Hematopoietic multipotent progenitor cell treated with erythropoietin and hydrocortisone succinate and interleukin-3 and kit ligand, for 6 days (in vitro differentiated cells): ENCODE data around the gene TK2.
"Not testable (repeated sequence)": the region's sequence is repeated elsewhere in the genome, so short reads cannot be mapped to it uniquely, and the experiment has no call there.

Experiments
- DNase-seq: peaks from one replicate; pipeline ENCODE4 v3.0.0-alpha.2; 2015

Gene TK2

GRCh38 chr16:66572356-66572755 lies 22.4 kb upstream of the TK2 start:
- peak; percentile 83 for DNase-seq

- peak; percentile 59 for DNase-seq
These were observed 20.0 kb upstream of the TK2 start for GRCh38 chr16:66569827-66570405.

GRCh38 chr16:66569131-66569530 lies 19.2 kb upstream of the TK2 start:
- DNase-seq = no peak

GRCh38 chr16:66568355-66568754 lies 18.4 kb upstream of the TK2 start:
- DNase-seq = no peak

GRCh38 chr16:66567270-66567669 lies 17.3 kb upstream of the TK2 start:
- not testable (repeated sequence) for DNase-seq

- DNase-seq = no peak
These were observed 16.4 kb upstream of the TK2 start, which contains the start of gene CMTM1 for GRCh38 chr16:66566051-66566901. CMTM1 (plus strand) TSS chr16:66566439; CDS start chr16:66566514, 75 bp downstream.

GRCh38 chr16:66563574-66564334 lies 13.8 kb upstream of the TK2 start:
- no peak for DNase-seq

GRCh38 chr16:66562986-66563385 lies 13.1 kb upstream of the TK2 start:
- DNase-seq = peak; percentile 89

GRCh38 chr16:66562409-66562808 lies 12.5 kb upstream of the TK2 start:
- peak; percentile 13 for DNase-seq

GRCh38 chr16:66561381-66562080 lies 11.6 kb upstream of the TK2 start:
- no peak for DNase-seq

- DNase-seq = no peak
These were observed 10.2 kb upstream of the TK2 start for GRCh38 chr16:66560107-66560506.

GRCh38 chr16:66554495-66554894 lies 4.6 kb upstream of the TK2 start:
- no peak for DNase-seq

GRCh38 chr16:66554021-66554420 lies 4.1 kb upstream of the TK2 start:
- peak; percentile 16 for DNase-seq

GRCh38 chr16:66553223-66553622 lies 3.3 kb upstream of the TK2 start:
- DNase-seq = peak; percentile 23

- DNase-seq = peak; percentile 94
These were observed 2.6 kb upstream of the TK2 start, which contains the start of gene CKLF for GRCh38 chr16:66552286-66553177. CKLF (plus strand) TSS chr16:66552576; CDS start chr16:66552716, 140 bp downstream.

GRCh38 chr16:66551788-66552285 lies 1.9 kb upstream of the TK2 start:
- peak; percentile 33 for DNase-seq

- DNase-seq = peak; percentile 82
These were observed 1.4 kb upstream of the TK2 start for GRCh38 chr16:66551348-66551759.

- no peak for DNase-seq
These were observed 1.1 kb downstream of the TK2 start for GRCh38 chr16:66548868-66549267.

GRCh38 chr16:66548068-66548467 lies 1.9 kb downstream of the TK2 start:
- DNase-seq = no peak

- no peak for DNase-seq
These were observed 2.6 kb downstream of the TK2 start for GRCh38 chr16:66547101-66547989.
